HG03097 (cell line): Measurements from ENCODE around the gene NAA40.

Experiments used
- ATAC-seq: cut with Tn5 transposase; IDR thresholded peaks from one replicate; pipeline ENCODE4 v1.9.1; 2021; ENCODE audit not compliant: unreplicated experiment, low FRiP score

Gene NAA40

GRCh38 chr11:63911876-63912275 lies 26.9 kb upstream of the NAA40 start:
- ATAC-seq = no peak

- ATAC-seq = no peak
Measured at GRCh38 chr11:63912678-63913077, 26.1 kb upstream of the NAA40 start.

- ATAC-seq = no peak
Measured at GRCh38 chr11:63913866-63914830, 24.7 kb upstream of the NAA40 start.

- ATAC-seq = no peak
Measured at GRCh38 chr11:63914896-63915691, 23.7 kb upstream of the NAA40 start.

- ATAC-seq = peak; percentile 23
Measured at GRCh38 chr11:63915961-63916836, 22.6 kb upstream of the NAA40 start.

- peak; percentile 48 for ATAC-seq
Measured at GRCh38 chr11:63916837-63917691, 21.7 kb upstream of the NAA40 start, which contains the start of gene RCOR2. RCOR2 (minus strand) TSS chr11:63917164; CDS start chr11:63916456, 708 bp downstream.

- ATAC-seq = no peak
Measured at GRCh38 chr11:63917692-63918506, 20.9 kb upstream of the NAA40 start.

GRCh38 chr11:63918507-63919191 lies 20.2 kb upstream of the NAA40 start:
- no peak for ATAC-seq

GRCh38 chr11:63919267-63920125 lies 19.3 kb upstream of the NAA40 start:
- ATAC-seq = no peak

- no peak for ATAC-seq
Measured at GRCh38 chr11:63920126-63920938, 18.5 kb upstream of the NAA40 start.

- no peak for ATAC-seq
Measured at GRCh38 chr11:63920939-63921417, 17.8 kb upstream of the NAA40 start.

GRCh38 chr11:63922673-63923192 lies 16.1 kb upstream of the NAA40 start:
- ATAC-seq = no peak

- ATAC-seq = no peak
Measured at GRCh38 chr11:63923319-63923718, 15.5 kb upstream of the NAA40 start.

- ATAC-seq = no peak
Measured at GRCh38 chr11:63929616-63930015, 9.2 kb upstream of the NAA40 start.

GRCh38 chr11:63931045-63931444 lies 7.8 kb upstream of the NAA40 start:
- ATAC-seq = no peak

- ATAC-seq = no peak
Measured at GRCh38 chr11:63931876-63932275, 6.9 kb upstream of the NAA40 start.
